Fibroblast of lung (primary cell): ENCODE data around the gene NRXN2. TPM values are rescaled to one million over a fixed set of nuclear protein-coding genes. Genes with fewer than 3 reads are reported as not detected.

ENCODE experiments used
- DNase-seq, 2 donors: peaks; one replicate each; pipeline versions ENCODE4 v3.0.0 to v3.0.0-alpha.2; 2010; ENCODE audit warnings: low read depth in 2 of 2
- H2AFZ ChIP-seq: 2 replicates; pipeline ENCODE4 v1.5.1; 2012; ENCODE audit warnings: low read length, control low read depth, inconsistent platforms
- H3K27ac ChIP-seq: 2 replicates; pipeline ENCODE4 v1.5.1; 2011; ENCODE audit warnings: low read length, control low read depth; ENCODE audit not compliant: insufficient read depth
- H3K27me3 ChIP-seq: 2 replicates; pipeline ENCODE4 v1.5.1; 2011; ENCODE audit warnings: mild to moderate bottlenecking, low read length; ENCODE audit not compliant: control insufficient read depth, insufficient read depth
- H3K36me3 ChIP-seq: 2 replicates; pipeline ENCODE4 v1.5.1; 2011; ENCODE audit warnings: low read length; ENCODE audit not compliant: control insufficient read depth, insufficient read depth
- H3K4me1 ChIP-seq: 2 replicates; pipeline ENCODE4 v1.5.1; 2011; ENCODE audit warnings: low read length; ENCODE audit not compliant: control insufficient read depth, insufficient read depth; ENCODE audit errors: extremely low read depth
- H3K4me2 ChIP-seq: 2 replicates; pipeline ENCODE4 v1.5.1; 2011; ENCODE audit warnings: low read length, control low read depth; ENCODE audit not compliant: insufficient read depth; ENCODE audit errors: extremely low read depth
- H3K4me3 ChIP-seq, 4 experiments: fragments of 200-600 bp in 1 of 4; sonication (generic) in 1 of 4; replicated peaks in 1 of 4; 2 replicates each; pipeline ENCODE4 v1.5.1; 2011 to 2016; ENCODE audit warnings: low read length in 4 of 4, low read depth in 3 of 4, mild to moderate bottlenecking in 3 of 4, control low read depth in 2 of 4, inconsistent platforms in 1 of 4, mixed read lengths in 1 of 4; ENCODE audit not compliant: insufficient read depth in 1 of 4; ENCODE audit errors: control extremely low read depth in 1 of 4
- H3K79me2 ChIP-seq: 2 replicates; pipeline ENCODE4 v1.5.1; 2012; ENCODE audit warnings: mild to moderate bottlenecking, low read length, inconsistent platforms; ENCODE audit not compliant: control insufficient read depth, insufficient read depth
- H3K9ac ChIP-seq: 2 replicates; pipeline ENCODE4 v1.5.1; 2011; ENCODE audit warnings: mild to moderate bottlenecking, low read length, control low read depth; ENCODE audit not compliant: insufficient read depth
- H3K9me3 ChIP-seq: 2 replicates; pipeline ENCODE4 v1.5.1; 2012; ENCODE audit warnings: low read depth, low read length; ENCODE audit not compliant: control insufficient read depth, insufficient read depth
- H4K20me1 ChIP-seq: 2 replicates; pipeline ENCODE4 v1.5.1; 2011; ENCODE audit warnings: low read length; ENCODE audit not compliant: control insufficient read depth, insufficient read depth; ENCODE audit errors: extremely low read depth
- EZH2 ChIP-seq: IDR thresholded peaks from 2 replicates; pipeline ENCODE4 v1.5.1; 2012; ENCODE audit warnings: low read length, control low read depth, mild to moderate bottlenecking; ENCODE audit errors: missing control alignments
- polyA plus RNA-seq, 2 donors: library from polyadenylated mRNA; depleted of rRNA in 1 of 2; stranded (reverse) in 1 of 2; unstranded in 1 of 2; fragments of >200 nt; gene quantifications; 2 replicates each; pipeline ENCODE4 v1.2.1, GENCODE V29; 2011 to 2012; ENCODE audit warnings: missing spikeins in 1 of 2
- total RNA-seq: library from RNA; depleted of rRNA; stranded (reverse); fragments of >200 nt; gene quantifications from 2 replicates; pipeline ENCODE4 v1.2.1, GENCODE V29; 2014
- TF ChIP-seq, protein P1 (sequence below), 2 donors: IDR thresholded peaks in 1 of 2; conservative IDR thresholded peaks in 1 of 2; 1 replicate in 1 of 2; 2 replicates in 1 of 2; pipeline ENCODE4 v1.5.1; 2011 to 2012; ENCODE audit warnings: low read length in 2 of 2, control low read depth in 1 of 2, inconsistent platforms in 1 of 2, low read depth in 1 of 2, mild to moderate bottlenecking in 1 of 2

NRXN2 gene
- total and polyA plus RNA-seq, 2 donors (not counting 1 experiment from before 2014, with no cell fraction given), result under 0.01 to 0.75 TPM

DNA sequence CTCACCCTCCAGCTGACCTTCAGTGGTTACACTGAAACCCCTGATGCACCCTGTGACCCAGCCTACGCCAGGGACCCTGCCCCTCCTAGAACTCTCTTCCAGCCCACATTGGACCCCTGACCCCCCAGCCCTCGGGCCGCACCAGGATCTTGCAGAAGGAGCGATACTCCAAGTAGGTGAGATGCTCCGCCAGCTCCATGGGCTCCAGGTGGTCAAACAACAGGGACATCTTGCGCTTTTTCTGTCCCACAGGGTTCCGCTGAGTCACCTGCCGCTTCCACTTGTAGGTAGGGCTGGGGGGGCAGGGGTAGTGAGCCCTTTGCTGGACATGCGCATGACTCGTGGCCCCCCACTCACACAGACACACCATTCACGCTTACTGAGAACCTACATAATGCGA is 16.9 kb upstream of the NRXN2 start:
- Histone ChIP-seq H3K27ac (no peak overlapping the region), H3K36me3 (no peaks in the 10 kb centered on the region), H3K27me3 (peaks cover 16% of the 10 kb centered on the region), H2AFZ (no peak overlapping the region), H3K4me2 (no peak overlapping the region), H3K4me3 (no peak overlapping the region), H3K79me2 (no peaks in the 10 kb centered on the region), H3K4me1 (peaks cover 14% of the 10 kb centered on the region), H4K20me1 (no peaks in the 10 kb centered on the region), H3K9ac (no peak overlapping the region), H3K9me3 (no peaks in the 10 kb centered on the region)
- DNase-seq, result no peak
- TF ChIP-seq, protein P1, sequence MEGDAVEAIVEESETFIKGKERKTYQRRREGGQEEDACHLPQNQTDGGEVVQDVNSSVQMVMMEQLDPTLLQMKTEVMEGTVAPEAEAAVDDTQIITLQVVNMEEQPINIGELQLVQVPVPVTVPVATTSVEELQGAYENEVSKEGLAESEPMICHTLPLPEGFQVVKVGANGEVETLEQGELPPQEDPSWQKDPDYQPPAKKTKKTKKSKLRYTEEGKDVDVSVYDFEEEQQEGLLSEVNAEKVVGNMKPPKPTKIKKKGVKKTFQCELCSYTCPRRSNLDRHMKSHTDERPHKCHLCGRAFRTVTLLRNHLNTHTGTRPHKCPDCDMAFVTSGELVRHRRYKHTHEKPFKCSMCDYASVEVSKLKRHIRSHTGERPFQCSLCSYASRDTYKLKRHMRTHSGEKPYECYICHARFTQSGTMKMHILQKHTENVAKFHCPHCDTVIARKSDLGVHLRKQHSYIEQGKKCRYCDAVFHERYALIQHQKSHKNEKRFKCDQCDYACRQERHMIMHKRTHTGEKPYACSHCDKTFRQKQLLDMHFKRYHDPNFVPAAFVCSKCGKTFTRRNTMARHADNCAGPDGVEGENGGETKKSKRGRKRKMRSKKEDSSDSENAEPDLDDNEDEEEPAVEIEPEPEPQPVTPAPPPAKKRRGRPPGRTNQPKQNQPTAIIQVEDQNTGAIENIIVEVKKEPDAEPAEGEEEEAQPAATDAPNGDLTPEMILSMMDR (conservative IDR thresholded peaks at IDR 0.05 in 1 of 2, IDR thresholded peaks at IDR 0.05 in 1 of 2; ENCODE audit: low read depth in 1 of 2, low read length in 2 of 2), result no peak
- TF ChIP-seq EZH2, result no peak

GRCh38 chr11:64736654-64737053 is 13.7 kb upstream of the NRXN2 start:
- H2AFZ ChIP-seq, result no peak overlapping the region
- no peaks in the 10 kb centered on the region for H3K4me1 ChIP-seq
- H3K36me3 ChIP-seq, result no peaks in the 10 kb centered on the region
- H3K9me3 ChIP-seq, result no peaks in the 10 kb centered on the region
- H3K9ac ChIP-seq, result no peak overlapping the region
- H3K27ac ChIP-seq, result no peak overlapping the region
- no peak overlapping the region for H3K4me2 ChIP-seq
- no peak for DNase-seq
- H3K27me3 ChIP-seq, result no peaks in the 10 kb centered on the region
- H4K20me1 ChIP-seq, result no peaks in the 10 kb centered on the region
- TF ChIP-seq EZH2, result no peak
- TF ChIP-seq, protein P1 (conservative IDR thresholded peaks at IDR 0.05 in 1 of 2, IDR thresholded peaks at IDR 0.05 in 1 of 2; ENCODE audit: low read depth in 1 of 2, low read length in 2 of 2), result no peak
- no peaks in the 10 kb centered on the region for H3K79me2 ChIP-seq
- H3K4me3 ChIP-seq, result no peak overlapping the region

- DNase-seq, result no peak
- H4K20me1 ChIP-seq, result no peaks in the 10 kb centered on the region
- no peak overlapping the region for H3K4me2 ChIP-seq
- H3K79me2 ChIP-seq, result no peaks in the 10 kb centered on the region
- no peak overlapping the region for H3K4me3 ChIP-seq
- no peaks in the 10 kb centered on the region for H3K9me3 ChIP-seq
- TF ChIP-seq, protein P1 (conservative IDR thresholded peaks at IDR 0.05 in 1 of 2, IDR thresholded peaks at IDR 0.05 in 1 of 2; ENCODE audit: low read depth in 1 of 2, low read length in 2 of 2), result no peak
- TF ChIP-seq EZH2, result no peak
- H3K27me3 ChIP-seq, result no peaks in the 10 kb centered on the region
- H3K27ac ChIP-seq, result no peak overlapping the region
- no peaks in the 10 kb centered on the region for H3K36me3 ChIP-seq
- no peak overlapping the region for H3K9ac ChIP-seq
- H3K4me1 ChIP-seq, result no peaks in the 10 kb centered on the region
- H2AFZ ChIP-seq, result no peak overlapping the region
Observed at GRCh38 chr11:64735725-64736259, 12.8 kb upstream of the NRXN2 start.
